SIG-M5 treated with dmso at 0.1 percent for 504 hours (cell line): ENCODE data around the gene CBFA2T3.

Source experiments
- DNase-seq: peaks from one replicate; lab custom pipeline; 2025; ENCODE audit not compliant: unreplicated experiment; lab: John Stamatoyannopoulos, UW

CBFA2T3 gene

GRCh38 chr16:88964636-88965035 lies 12.4 kb downstream of the CBFA2T3 start:
- DNase-seq: no peak

GRCh38 chr16:88963583-88963982 lies 13.4 kb downstream of the CBFA2T3 start:
- no peak for DNase-seq

- DNase-seq: no peak
These were observed 14.4 kb downstream of the CBFA2T3 start for GRCh38 chr16:88962478-88963152.

GRCh38 chr16:88961011-88961410 lies 16.0 kb downstream of the CBFA2T3 start:
- DNase-seq: no peak

- no peak for DNase-seq
These were observed 16.5 kb downstream of the CBFA2T3 start for GRCh38 chr16:88960516-88960915.

GRCh38 chr16:88959022-88959421 lies 18.0 kb downstream of the CBFA2T3 start:
- no peak for DNase-seq

GRCh38 chr16:88957887-88958577 lies 19.0 kb downstream of the CBFA2T3 start:
- DNase-seq: peak; percentile 81

- no peak for DNase-seq
These were observed 19.6 kb downstream of the CBFA2T3 start for GRCh38 chr16:88957433-88957767.

- no peak for DNase-seq
These were observed 20.2 kb downstream of the CBFA2T3 start for GRCh38 chr16:88956546-88957432.

- DNase-seq: no peak
These were observed 21.1 kb downstream of the CBFA2T3 start for GRCh38 chr16:88955906-88956305.

- no peak for DNase-seq
These were observed 23.9 kb downstream of the CBFA2T3 start for GRCh38 chr16:88953003-88953690.

- no peak for DNase-seq
These were observed 25.0 kb downstream of the CBFA2T3 start for GRCh38 chr16:88951989-88952388.

GRCh38 chr16:88951501-88951900 lies 25.5 kb downstream of the CBFA2T3 start:
- DNase-seq: no peak

- DNase-seq: no peak
These were observed 28.1 kb downstream of the CBFA2T3 start for GRCh38 chr16:88948781-88949490.

- no peak for DNase-seq
These were observed 31.5 kb downstream of the CBFA2T3 start for GRCh38 chr16:88945473-88945872.

- no peak for DNase-seq
These were observed 33.3 kb downstream of the CBFA2T3 start for GRCh38 chr16:88943741-88944140.

- DNase-seq: no peak
These were observed 33.8 kb downstream of the CBFA2T3 start for GRCh38 chr16:88943131-88943664.

GRCh38 chr16:88941913-88942909 lies 34.8 kb downstream of the CBFA2T3 start:
- peak; percentile 15 for DNase-seq
